NK-92 treated with Interleukin-12 subunit alpha and Interleukin-12 subunit beta, amount 100 ng/mL, for 24 hours (cell line): ENCODE results near the gene PAF1.

Experiments
- DNase-seq: peaks from one replicate; lab custom pipeline; 2025; lab: John Stamatoyannopoulos, UW

The PAF1 gene

DNA sequence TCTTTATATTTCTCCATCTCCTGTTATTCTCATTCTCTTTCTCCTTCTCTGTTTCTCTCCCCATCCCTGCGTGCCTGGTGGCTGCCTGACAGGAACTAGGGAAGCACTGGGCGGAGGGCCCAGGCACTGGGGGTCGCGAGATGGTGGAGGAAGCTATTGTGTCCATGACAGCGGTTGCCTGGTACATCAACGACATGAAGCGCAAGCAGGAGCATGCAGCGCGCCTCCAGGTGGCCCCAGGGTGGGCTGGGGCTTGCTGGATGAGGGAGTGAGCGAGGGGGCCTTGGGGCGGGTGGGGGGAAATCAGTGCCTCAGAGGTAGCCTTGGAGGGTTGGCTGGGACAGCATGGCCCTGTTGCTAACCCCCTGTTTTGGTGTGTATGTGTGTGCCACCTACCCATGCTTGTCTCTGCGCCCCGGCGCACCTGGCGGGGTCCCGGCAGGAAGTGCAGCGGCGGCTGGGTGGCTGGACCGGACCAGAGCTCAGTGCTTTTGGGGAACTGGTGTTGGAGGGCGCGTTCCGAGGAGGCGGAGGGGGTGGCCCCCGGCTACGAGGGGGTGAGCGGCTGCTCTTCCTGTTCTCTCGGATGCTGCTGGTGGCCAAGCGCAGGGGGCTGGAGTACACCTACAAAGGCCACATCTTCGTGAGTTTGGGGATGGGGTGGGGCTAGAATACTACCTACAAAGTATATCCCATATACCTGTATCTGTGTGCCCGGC is 26.7 kb upstream of the PAF1 start:
- no peak for DNase-seq

DNA sequence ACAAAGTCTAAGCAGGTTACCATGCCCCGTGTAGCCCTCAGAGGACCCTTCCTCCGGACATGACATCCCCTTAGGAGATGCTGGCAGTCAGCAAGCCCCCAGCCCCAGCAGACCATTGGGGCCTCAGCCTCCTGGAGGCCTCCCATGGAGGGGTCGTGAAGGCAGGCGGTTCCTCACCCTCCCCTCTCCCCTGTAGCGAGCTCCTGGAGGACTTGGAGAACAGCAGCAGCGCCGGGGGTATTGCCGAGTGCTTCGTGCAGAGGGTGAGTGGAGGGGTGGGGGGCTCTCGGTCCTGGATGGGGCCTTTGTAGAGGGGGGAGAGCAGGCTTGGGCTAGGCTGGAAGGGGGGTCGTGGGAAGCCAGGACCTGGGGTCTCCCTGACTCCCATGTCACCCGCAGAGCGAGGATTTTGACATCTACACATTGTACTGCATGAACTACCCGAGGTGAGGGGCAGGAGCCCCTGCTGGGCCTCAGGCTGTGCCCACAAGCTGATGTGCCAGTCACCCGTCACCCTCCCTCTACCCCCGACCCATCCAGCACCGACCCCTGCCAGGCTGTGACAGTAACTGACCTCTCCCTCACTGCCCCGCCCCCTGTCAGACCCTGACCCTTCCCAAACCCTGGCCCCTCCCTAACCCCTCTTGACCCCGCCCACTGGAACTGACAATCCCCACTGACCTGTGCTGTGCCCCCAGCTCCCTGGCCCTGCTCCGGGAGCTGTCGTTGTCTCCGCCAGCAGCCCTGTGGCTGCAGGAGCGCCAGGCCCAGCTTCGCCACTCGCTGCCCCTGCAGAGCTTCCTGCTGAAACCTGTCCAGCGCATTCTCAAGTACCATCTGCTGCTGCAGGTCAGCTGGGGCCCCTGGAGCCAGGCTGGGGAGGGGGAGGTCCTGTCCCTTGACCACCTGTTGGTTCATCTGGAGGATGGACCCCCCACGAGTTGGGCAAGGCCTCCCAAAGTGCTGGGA is 25.5 kb upstream of the PAF1 start:
- no peak for DNase-seq

DNA sequence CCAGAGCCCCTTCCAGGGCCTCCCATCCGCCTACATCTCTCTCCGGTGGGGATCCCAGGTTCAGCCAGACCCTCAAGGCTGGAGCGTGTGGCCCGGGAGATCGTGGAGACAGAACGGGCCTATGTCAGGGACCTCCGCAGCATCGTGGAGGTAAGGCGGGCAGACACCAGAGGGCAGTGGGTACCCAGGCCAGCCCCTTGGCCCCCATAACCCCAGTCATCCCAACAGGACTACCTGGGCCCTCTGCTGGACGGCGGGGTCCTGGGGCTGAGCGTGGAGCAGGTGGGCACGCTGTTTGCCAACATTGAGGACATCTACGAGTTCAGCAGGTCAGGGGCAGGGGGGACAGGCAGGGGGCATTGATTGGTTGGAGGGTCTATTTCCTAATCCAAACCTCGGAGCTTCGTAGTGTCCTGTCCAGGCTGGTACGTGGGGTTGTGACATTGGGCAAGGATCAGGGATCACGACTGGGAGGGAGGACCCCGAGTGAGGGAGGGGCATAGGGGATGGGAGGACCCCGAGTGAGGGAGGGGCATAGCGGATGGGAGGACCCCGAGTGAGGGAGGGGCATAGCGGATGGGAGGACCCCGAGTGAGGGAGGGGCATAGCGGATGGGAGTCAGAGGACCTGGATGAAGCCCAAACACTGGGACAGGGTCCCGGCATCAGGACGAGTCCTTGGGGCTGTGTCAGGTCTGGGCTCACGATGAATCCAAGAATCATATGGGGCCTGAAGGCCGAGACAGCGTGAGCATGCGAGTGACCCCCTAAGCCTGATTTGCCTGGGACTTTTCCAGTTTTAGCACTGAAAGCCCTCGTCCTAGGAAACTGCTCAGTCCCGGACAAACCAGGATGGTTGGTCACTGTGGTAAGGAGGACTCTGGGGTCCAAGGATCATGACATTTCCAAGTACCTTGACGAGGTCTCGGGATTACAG is 24.5 kb upstream of the PAF1 start:
- DNase-seq, result no peak

DNA sequence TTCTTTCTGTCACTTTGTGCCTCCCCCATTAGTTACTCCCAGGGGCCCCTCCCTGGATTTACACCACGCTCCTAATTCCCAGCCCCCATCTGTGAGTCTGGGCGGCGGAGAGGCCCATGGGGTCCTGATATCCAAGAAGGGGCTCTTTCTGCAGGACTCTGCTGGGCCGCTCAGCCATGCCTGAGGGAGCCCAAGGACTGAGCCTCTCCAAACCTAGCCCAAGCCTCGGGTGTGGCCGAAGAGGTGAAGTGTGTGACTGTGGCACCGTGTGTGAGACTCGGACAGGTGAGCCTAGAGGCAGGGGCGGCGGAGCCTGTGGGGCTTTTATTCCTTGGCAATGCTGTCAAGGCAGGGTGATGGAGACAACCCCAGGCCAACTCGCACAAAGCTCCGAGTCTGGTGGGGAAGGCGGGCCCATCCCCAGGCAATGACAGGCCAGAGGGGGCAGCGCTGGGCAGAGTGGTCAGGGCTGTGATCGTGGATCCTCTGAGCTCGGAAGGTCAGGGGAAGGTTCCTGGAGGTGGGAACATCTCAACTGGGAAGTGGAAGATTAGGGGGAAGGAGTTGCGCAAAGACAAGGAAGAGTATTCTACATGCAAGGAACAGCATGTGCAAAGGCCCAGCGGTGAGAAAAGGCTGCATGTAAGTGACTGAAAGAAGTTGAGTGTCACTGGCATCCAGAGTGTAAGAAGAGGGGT is 23.2 kb upstream of the PAF1 start:
- no peak for DNase-seq

DNA sequence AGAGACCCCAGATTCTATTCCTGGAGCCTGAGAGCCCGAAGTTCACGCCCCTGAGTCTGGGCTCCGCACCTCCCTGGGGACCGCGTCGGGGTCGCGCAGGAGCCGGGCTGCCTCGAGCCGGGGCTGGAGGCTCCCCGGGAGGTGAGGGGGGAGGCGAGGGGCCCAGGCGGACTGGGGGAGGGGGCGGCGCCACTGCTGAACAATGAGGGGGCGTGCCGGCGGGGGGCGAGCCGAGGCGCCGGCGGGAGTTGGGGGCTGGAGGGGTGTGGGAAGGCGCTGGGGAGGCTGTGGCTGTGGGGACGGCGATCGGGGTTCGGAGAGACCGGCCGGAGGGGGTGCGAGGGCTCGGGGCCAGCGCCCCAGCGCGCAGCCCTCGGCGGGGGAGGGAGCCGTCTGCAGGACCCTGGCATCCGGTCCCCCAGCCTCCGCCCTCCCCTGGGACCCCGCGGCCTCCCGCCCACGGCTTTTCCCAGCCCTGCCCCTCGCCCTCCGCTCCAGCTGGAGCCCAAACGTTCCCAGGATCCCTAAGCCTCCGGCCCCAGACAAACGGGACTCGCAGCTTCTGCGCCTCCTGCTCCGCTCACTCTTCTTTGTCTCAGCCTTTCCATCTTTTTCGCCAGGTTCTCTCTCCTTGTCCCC is 22.5 kb upstream of the PAF1 start:
- DNase-seq, result no peak

DNA sequence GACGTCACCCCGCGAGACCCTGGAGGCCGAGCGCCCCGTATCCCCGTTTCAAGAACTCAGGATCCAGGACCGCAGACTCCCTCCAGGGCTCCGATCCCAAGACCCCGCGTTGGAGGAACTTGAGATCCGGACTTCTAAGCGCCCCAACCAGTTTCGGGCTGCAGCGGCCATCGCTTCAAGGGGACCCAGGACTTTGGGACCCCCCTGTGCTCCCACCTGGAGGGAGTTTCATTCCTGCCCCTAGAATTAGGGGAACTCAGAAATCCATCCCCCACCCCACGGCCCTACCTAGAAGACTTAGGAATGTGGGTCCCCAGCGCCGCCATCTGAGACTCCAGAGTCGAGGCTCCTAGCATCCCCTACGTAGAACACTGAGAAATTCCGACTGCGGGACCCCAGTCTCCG is 22.0 kb upstream of the PAF1 start:
- DNase-seq, result no peak

DNA sequence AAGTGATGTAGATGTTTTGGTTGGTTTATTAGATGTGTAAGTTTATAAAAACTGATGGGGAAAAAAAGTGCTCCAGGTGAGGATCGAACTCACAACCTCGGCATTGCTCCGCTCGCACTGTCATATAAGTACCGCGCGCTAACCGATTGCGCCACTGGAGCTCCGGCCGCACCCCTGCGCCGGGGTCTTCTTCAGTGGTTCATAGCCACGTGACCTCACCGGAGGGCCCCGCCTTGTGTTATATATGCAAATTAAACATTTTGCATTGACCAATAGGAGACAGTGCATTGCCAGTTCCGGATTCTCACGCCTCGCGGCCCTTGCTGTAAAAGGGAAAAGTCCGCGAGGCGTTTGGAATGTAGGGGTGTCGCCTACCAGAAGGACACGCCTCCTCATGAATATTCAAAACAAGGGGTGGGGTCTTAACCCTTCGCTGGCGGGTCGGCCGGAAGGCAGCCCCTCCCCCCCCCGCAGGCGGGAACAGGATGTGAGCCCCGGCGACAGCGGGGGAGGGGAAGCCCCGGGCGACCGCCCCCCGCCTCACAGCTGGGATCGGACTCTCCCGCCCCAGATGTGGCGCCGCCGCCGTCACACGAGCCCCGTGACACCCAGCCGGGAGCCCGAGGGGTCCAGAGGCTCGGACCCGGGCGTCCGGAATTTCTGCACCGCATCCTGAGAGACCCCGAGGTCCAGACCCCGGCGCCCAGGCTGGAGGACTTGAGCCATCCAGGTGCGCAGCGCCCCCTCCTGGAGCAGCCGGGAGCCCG is 21.4 kb upstream of the PAF1 start, which contains the start of gene PLEKHG2:
Gene PLEKHG2 (plus strand): TSS at position 570 of the 767 bp plus-strand sequence. CDS start 1,418 bp downstream, outside the sequence.
- DNase-seq, result peak; percentile 97

DNA sequence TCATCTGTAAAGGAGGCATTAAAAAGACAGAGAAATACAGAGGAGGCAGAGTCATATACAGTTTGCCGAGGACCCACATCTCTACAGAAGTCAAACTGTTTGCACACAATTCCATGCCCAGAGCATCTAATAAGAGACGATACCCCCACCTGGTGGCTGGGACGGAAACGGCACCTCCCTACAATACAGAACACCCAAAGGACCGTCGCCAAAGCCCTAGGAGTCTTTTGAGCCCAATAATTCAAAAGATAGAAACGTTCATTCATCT is 20.9 kb upstream of the PAF1 start:
- DNase-seq, result peak; percentile 80

DNA sequence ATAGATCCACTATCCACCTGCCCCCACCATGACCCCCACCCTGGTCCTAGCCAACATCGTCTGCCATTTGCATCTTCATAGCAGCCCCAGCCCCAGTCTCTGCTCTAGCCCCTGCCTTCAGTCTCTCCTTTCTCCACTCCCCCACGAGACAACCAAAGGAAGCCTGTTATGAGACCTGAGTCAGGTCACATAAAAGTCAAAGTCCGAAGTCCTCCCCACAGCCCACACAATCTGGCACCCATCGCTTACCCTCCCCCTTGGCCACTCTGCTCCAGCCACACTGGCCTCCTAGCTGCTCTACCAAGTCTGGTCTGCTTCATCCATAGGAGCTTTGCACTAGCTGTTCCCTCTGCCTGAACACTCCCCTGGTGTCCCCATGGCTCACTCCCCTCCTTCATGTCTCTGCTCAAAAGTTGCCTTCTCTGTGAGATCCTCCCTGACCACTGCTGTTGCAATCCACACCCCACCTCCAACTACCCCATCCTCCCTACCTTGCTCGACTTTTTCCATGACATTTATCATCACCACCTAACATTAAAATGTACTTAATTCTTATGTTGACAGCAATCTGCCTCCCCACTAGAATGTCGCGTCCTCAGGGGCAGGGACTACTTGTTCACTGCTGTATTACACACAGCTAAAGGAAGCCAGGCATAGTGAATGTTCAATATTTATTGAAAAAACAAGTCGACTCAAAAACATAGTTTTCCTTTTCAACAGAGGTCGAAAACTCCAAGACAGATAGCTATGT is 20.4 kb upstream of the PAF1 start:
- no peak for DNase-seq

DNA sequence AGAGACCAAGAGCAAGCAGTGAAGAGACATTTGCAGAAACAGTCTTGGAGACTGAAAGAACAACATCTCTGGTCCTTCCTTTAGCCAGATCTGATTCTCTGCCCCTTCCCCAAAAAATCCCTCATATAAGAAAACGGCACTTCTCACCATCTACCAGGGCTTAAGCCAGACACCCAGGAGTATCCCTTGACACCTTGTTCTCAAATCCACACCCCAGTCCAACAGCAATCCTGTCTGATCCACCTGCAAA is 19.9 kb upstream of the PAF1 start:
- DNase-seq, result no peak

DNA sequence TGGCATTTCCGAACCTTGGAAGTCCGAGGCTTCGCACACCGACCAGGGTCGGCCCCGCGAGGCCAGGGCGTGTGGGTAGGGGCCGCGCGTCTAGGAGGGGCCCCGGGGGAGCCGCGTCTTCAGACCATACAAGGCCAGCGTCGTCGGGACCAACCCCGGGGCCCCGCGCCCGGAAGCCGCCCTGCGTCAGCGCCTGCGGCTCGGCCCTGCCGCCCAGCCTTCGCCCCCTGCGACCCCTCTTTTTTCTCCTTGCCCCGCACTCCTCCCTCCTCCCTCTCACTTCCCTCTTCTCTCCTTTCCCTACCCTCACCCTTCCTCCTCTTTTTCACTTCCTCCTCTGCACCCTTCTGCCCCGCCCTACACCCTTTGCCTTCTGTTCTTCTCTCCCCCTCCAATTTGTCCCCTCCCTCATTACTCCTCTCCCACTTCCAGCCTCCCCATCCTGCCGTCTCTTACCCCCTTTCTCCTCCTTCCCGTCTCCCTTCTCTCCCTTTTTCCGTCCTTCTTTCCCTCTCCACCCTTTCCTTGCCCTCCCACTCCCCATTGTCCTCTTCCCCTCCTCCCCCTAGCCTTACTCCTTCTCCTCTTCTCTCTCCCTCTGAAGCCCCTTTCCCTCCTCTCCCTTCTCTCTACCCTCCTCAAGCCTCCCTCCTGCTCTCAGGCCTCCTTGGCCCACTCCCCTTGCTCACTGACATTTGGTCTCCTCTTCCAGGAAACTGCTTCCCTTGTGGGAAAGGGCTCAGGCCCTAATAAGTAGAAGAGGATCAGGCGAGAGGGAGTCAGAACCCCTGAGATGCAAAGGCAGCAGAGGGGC is 19.3 kb upstream of the PAF1 start:
- peak; percentile 63 for DNase-seq

DNA sequence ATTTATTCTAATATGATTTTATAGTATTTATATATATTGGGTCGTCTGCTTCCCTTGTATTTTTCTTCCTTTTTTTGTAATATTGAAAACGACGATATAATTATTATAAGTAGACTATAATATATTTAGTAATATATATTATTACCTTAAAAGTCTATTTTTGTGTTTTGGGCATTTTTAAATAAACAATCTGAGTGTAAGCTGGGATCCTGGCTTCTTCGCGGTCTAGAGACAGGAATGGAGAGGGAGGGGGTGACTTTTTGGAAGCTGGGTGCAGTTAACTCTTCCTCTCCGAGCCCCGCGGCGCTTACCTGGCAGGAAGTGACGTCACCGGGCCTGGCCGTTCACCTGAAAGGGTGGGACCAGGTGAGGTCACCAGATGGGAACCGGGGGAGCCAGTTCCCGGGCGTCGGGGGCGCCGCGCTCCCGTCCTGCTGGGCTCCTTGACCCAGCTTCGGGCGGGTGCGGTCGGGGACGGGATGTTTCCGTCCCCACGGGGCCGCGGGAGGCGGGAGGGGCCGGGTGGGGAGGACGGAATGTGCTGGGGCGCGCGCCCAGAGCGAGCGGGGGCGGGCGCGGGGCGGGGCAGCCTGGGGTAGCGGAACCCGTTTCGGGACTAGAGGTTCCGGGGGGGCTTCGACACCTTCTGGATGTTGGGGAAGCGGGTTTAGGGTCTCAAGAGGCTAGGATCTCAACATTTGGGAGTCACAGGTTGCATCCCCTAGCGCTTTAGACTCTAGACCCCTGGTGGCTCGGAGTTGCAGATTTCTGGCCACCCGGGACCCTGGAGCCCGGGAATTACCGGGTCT is 18.5 kb upstream of the PAF1 start:
- DNase-seq, result peak; percentile 81

DNA sequence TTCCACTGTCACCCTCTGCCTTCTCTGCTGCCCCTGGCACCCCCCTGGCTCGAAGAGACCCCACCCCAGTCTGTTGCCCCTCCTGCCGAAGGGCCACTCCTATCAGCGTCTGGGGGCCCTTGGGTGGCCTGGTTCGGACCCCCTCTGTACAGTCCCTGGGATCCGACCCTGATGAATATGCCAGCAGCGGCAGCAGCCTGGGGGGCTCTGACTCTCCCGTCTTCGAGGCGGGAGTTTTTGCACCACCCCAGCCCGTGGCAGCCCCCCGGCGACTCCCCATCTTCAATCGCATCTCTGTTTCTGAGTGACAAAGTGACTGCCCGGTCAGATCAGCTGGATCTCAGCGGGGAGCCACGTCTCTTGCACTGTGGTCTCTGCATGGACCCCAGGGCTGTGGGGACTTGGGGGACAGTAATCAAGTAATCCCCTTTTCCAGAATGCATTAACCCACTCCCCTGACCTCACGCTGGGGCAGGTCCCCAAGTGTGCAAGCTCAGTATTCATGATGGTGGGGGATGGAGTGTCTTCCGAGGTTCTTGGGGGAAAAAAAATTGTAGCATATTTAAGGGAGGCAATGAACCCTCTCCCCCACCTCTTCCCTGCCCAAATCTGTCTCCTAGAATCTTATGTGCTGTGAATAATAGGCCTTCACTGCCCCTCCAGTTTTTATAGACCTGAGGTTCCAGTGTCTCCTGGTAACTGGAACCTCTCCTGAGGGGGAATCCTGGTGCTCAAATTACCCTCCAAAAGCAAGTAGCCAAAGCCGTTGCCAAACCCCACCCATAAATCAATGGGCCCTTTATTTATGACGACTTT is 17.7 kb upstream of the PAF1 start:
- DNase-seq, result peak; percentile 44

DNA sequence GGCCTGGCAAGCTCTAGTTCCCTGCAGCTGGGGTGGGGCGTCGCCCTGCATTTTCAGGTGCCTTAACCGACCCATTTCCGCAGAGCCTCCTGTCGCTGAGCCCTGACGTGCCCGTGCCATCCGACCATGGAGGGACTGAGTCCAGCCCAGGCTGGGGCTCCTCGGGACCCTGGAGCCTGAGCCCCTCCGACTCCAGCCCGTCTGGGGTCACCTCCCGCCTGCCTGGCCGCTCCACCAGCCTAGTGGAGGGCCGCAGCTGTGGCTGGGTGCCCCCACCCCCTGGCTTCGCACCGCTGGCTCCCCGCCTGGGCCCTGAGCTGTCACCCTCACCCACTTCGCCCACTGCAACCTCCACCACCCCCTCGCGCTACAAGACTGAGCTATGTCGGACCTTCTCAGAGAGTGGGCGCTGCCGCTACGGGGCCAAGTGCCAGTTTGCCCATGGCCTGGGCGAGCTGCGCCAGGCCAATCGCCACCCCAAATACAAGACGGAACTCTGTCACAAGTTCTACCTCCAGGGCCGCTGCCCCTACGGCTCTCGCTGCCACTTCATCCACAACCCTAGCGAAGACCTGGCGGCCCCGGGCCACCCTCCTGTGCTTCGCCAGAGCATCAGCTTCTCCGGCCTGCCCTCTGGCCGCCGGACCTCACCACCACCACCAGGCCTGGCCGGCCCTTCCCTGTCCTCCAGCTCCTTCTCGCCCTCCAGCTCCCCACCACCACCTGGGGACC is 16.9 kb upstream of the PAF1 start:
- DNase-seq, result peak; percentile 61

DNA sequence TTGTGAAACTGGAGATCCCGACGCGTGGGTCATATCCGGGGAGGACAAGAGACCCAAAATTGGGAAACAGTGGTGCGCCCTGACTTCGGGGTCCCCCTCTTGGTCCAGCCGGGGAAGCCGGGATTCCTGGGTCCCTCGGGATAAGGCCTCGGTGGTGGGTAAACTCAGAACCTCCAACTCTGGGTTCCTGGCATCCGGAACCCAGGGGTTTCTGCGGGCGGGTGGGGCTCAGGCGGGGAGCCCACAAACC is 16.4 kb upstream of the PAF1 start:
- DNase-seq, result no peak

DNA sequence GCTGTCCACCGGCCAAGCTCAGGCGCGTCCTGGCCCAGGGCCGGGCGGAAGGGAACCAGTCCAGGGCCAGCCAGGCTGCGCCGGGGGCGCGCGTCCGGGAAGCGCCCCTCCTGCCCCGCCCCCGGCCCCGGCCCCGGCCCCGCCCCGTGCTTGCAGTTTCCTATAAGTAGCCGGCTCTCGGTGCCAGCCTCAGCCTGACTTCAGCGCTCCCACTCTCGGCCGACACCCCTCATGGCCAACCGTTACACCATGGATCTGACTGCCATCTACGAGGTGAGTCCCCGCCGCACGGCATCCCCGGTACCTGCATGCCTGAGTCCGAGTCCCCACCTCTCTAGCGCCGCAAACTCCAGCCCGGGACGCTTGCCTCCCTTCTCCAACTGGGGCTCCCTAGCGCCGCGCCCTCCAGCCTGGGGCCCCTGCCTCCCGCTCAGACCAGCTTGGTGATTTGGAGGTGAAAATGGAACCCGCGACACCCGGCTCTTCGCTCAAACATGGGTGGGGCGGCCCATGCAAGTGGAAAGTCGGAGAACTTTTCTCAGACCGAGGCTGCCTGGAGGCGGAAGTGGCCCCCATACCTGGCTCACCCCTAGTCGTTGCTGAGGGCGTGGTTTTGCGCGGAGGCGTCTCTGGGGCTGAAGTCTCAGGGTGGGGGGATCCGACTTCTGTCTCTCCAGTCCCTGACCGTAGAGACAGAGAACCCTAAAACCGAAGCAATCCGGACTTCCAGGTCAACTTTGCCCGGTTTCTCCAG is 15.9 kb upstream of the PAF1 start, which contains the start of gene ZFP36:
Gene ZFP36 (plus strand): TSS at position 192 of the 754 bp plus-strand sequence. CDS start 58 bp downstream, at position 250.
- DNase-seq, result peak; percentile 90
